GM23338 (cell line): ENCODE results near the gene LTN1. TPM values are rescaled to one million over a fixed set of nuclear protein-coding genes. Genes with fewer than 3 reads are reported as not detected.
"Not testable (repeated sequence)": the region's sequence is repeated elsewhere in the genome, so short reads cannot be mapped to it uniquely, and the experiment has no call there.

Experiments used
- ATAC-seq: fragments of 200-7000 bp; cut with Tn5 transposase; 3 replicates; pipeline ENCODE4 v1.9.1; 2020
- DNase-seq: peaks from one replicate; pipeline ENCODE4 v3.0.0-alpha.2; 2015; ENCODE audit warnings: low spot score
- H2AFZ ChIP-seq: fragments of 200-600 bp; sonication (generic); 2 replicates; pipeline ENCODE4 v1.8.0; 2016; ENCODE audit warnings: antibody characterized with exemption, mild to moderate bottlenecking, moderate library complexity
- H3F3A ChIP-seq: fragments of 200-600 bp; sonication (generic); replicated peaks from 2 replicates; pipeline ENCODE4 v1.8.0; 2017; ENCODE audit warnings: antibody characterized with exemption, mixed run types, low read depth
- H3K27ac ChIP-seq: fragments of 200-600 bp; sonication (generic); 2 replicates; pipeline ENCODE4 v1.6.1; 2016; ENCODE audit warnings: low read depth
- H3K27me3 ChIP-seq: fragments of 200-600 bp; sonication (generic); 2 replicates; pipeline ENCODE4 v1.8.0; 2016; ENCODE audit warnings: mild to moderate bottlenecking, mixed run types, moderate library complexity; ENCODE audit not compliant: insufficient read depth
- H3K36me3 ChIP-seq: fragments of 200-600 bp; sonication (generic); 2 replicates; pipeline ENCODE4 v1.8.0; 2016; ENCODE audit warnings: mild to moderate bottlenecking; ENCODE audit not compliant: insufficient read depth
- H3K4me1 ChIP-seq: fragments of 200-600 bp; sonication (generic); 2 replicates; pipeline ENCODE4 v1.8.0; 2016; ENCODE audit warnings: mild to moderate bottlenecking, moderate library complexity; ENCODE audit not compliant: insufficient read depth
- H3K4me2 ChIP-seq: fragments of 200-600 bp; sonication (generic); 2 replicates; pipeline ENCODE4 v1.7.1; 2017; ENCODE audit warnings: mixed run types
- H3K4me3 ChIP-seq: fragments of 200-600 bp; sonication (generic); 2 replicates; pipeline ENCODE4 v1.6.1; 2016; ENCODE audit warnings: mixed run types
- H3K79me2 ChIP-seq: fragments of 200-600 bp; sonication (generic); replicated peaks from 2 replicates; pipeline ENCODE4 v1.8.0; 2017; ENCODE audit warnings: mild to moderate bottlenecking; ENCODE audit not compliant: insufficient read depth
- H3K9me2 ChIP-seq: fragments of 200-600 bp; sonication (generic); 2 replicates; pipeline ENCODE4 v1.8.0; 2017; ENCODE audit not compliant: insufficient read depth
- H4K20me1 ChIP-seq: fragments of 200-600 bp; sonication (generic); replicated peaks from 2 replicates; pipeline ENCODE4 v1.8.0; 2017; ENCODE audit warnings: mild to moderate bottlenecking; ENCODE audit not compliant: insufficient read depth
- H3K27ac Mint-ChIP-seq: 2 replicates; pipeline ENCODE4 v1.8.0; 2020; ENCODE audit warnings: inconsistent platforms, mild to moderate bottlenecking, moderate library complexity, mixed read lengths
- H3K27me3 Mint-ChIP-seq: 3 replicates; pipeline ENCODE4 v1.8.0; 2022; ENCODE audit warnings: low read depth, mild to moderate bottlenecking, moderate library complexity, mixed read lengths, inconsistent platforms; ENCODE audit not compliant: insufficient read depth, poor library complexity
- H3K36me3 Mint-ChIP-seq: 3 replicates; pipeline ENCODE4 v1.8.0; 2021; ENCODE audit warnings: low read depth, mild to moderate bottlenecking, inconsistent platforms, moderate library complexity, mixed read lengths
- H3K4me1 Mint-ChIP-seq: 3 replicates; pipeline ENCODE4 v1.8.0; 2020; ENCODE audit warnings: mild to moderate bottlenecking, inconsistent platforms, mixed read lengths
- H3K4me3 Mint-ChIP-seq: 3 replicates; pipeline ENCODE4 v1.8.0; 2021; ENCODE audit warnings: moderate library complexity, mild to moderate bottlenecking, inconsistent platforms, mixed read lengths
- H3K9me3 Mint-ChIP-seq: 3 replicates; pipeline ENCODE4 v1.8.0; 2020; ENCODE audit warnings: moderate library complexity, mild to moderate bottlenecking, inconsistent platforms, mixed read lengths
- CTCF ChIP-seq, 2 experiments: fragments of 200-600 bp in 1 of 2; sonication (generic) in 1 of 2; conservative IDR thresholded peaks; 2 replicates each; pipeline versions ENCODE4 v1.5.1 to v1.6.1; 2016 to 2017; ENCODE audit warnings: antibody characterized with exemption in 2 of 2, low read depth in 2 of 2, mild to moderate bottlenecking in 2 of 2, moderate library complexity in 1 of 2
- EZH2phosphoT487 ChIP-seq: fragments of 200-600 bp; sonication (generic); IDR thresholded peaks from one replicate; pipeline ENCODE4 v1.8.1; 2018; ENCODE audit warnings: antibody characterized with exemption; ENCODE audit not compliant: unreplicated experiment
- JUNB ChIP-seq: IDR thresholded peaks from one replicate; pipeline ENCODE4 v1.6.1; 2016; ENCODE audit warnings: antibody characterized with exemption; ENCODE audit not compliant: unreplicated experiment
- NANOG ChIP-seq: IDR thresholded peaks from 2 replicates; pipeline ENCODE4 v1.6.1; 2016; ENCODE audit warnings: antibody characterized with exemption, borderline replicate concordance
- POLR2AphosphoS5 ChIP-seq: IDR thresholded peaks from 2 replicates; pipeline ENCODE4 v1.6.1; 2016; ENCODE audit warnings: antibody characterized with exemption, low read depth
- ZNF114 ChIP-seq: fragments of 250-450 bp; sonication (Bioruptor Pico); IDR thresholded peaks from 2 replicates; pipeline ENCODE4 v1.5.0; 2020; ENCODE audit warnings: mild to moderate bottlenecking, moderate library complexity
- polyA plus RNA-seq: library from polyadenylated mRNA; unstranded; fragments of >200 nt; fragmentation: Nextera tagmentation; extraction: Ambion mirVana; gene quantifications from 2 replicates; pipeline ENCODE4 v1.2.1, GENCODE V29; 2016
- total RNA-seq: library from RNA; depleted of rRNA; stranded (reverse); fragments of >200 nt; shearing (Covaris generic); gene quantifications from 2 replicates; pipeline ENCODE4 v1.2.3, GENCODE V29; 2014
- TF ChIP-seq, protein P1 (sequence below): fragments of 250-450 bp; sonication (Bioruptor Pico); IDR thresholded peaks from 2 replicates; pipeline ENCODE4 v1.5.0; 2020; ENCODE audit warnings: mild to moderate bottlenecking, moderate library complexity
- TF ChIP-seq, protein P2 (sequence below): IDR thresholded peaks from one replicate; pipeline ENCODE4 v1.6.1; 2018; ENCODE audit warnings: antibody characterized with exemption; ENCODE audit not compliant: unreplicated experiment

Gene LTN1
- total and polyA plus RNA-seq, 2 experiments from 2014 or later = 11.1 to 26.1 TPM

DNA sequence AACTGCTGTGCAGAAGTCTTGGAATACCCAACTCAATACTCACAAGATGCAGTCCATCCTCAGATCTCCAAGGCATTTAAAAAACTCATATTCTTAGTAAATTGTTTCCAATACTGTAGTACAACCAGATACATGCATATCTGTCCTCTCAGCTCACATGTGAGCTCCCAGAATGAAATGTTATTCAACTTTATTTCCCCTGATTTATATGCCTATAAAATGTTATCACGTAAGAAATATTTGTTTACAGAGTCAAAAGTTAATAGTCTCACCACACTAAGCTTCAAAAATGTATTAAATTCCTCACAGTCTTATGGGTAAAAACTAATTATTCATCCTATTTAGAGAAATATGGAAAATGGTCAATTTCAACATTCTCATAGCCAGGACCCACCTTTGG lies 56.6 kb downstream of the LTN1 start (continued):
- TF ChIP-seq, protein P1, sequence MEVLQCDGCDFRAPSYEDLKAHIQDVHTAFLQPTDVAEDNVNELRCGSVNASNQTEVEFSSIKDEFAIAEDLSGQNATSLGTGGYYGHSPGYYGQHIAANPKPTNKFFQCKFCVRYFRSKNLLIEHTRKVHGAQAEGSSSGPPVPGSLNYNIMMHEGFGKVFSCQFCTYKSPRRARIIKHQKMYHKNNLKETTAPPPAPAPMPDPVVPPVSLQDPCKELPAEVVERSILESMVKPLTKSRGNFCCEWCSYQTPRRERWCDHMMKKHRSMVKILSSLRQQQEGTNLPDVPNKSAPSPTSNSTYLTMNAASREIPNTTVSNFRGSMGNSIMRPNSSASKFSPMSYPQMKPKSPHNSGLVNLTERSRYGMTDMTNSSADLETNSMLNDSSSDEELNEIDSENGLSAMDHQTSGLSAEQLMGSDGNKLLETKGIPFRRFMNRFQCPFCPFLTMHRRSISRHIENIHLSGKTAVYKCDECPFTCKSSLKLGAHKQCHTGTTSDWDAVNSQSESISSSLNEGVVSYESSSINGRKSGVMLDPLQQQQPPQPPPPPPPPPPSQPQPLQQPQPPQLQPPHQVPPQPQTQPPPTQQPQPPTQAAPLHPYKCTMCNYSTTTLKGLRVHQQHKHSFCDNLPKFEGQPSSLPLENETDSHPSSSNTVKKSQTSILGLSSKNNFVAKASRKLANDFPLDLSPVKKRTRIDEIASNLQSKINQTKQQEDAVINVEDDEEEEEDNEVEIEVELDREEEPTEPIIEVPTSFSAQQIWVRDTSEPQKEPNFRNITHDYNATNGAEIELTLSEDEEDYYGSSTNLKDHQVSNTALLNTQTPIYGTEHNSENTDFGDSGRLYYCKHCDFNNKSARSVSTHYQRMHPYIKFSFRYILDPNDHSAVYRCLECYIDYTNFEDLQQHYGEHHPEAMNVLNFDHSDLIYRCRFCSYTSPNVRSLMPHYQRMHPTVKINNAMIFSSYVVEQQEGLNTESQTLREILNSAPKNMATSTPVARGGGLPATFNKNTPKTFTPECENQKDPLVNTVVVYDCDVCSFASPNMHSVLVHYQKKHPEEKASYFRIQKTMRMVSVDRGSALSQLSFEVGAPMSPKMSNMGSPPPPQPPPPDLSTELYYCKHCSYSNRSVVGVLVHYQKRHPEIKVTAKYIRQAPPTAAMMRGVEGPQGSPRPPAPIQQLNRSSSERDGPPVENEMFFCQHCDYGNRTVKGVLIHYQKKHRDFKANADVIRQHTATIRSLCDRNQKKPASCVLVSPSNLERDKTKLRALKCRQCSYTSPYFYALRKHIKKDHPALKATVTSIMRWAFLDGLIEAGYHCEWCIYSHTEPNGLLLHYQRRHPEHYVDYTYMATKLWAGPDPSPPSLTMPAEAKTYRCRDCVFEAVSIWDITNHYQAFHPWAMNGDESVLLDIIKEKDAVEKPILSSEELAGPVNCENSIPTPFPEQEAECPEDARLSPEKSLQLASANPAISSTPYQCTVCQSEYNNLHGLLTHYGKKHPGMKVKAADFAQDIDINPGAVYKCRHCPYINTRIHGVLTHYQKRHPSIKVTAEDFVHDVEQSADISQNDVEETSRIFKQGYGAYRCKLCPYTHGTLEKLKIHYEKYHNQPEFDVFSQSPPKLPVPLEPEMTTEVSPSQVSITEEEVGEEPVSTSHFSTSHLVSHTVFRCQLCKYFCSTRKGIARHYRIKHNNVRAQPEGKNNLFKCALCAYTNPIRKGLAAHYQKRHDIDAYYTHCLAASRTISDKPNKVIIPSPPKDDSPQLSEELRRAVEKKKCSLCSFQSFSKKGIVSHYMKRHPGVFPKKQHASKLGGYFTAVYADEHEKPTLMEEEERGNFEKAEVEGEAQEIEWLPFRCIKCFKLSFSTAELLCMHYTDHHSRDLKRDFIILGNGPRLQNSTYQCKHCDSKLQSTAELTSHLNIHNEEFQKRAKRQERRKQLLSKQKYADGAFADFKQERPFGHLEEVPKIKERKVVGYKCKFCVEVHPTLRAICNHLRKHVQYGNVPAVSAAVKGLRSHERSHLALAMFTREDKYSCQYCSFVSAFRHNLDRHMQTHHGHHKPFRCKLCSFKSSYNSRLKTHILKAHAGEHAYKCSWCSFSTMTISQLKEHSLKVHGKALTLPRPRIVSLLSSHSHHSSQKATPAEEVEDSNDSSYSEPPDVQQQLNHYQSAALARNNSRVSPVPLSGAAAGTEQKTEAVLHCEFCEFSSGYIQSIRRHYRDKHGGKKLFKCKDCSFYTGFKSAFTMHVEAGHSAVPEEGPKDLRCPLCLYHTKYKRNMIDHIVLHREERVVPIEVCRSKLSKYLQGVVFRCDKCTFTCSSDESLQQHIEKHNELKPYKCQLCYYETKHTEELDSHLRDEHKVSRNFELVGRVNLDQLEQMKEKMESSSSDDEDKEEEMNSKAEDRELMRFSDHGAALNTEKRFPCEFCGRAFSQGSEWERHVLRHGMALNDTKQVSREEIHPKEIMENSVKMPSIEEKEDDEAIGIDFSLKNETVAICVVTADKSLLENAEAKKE = no peak
- TF ChIP-seq EZH2phosphoT487 = no peak

- no peaks in the 10 kb centered on the region for H3K4me1 Mint-ChIP-seq
- peaks cover 16% of the 10 kb centered on the region; the same call in 2 of the 3 replicates for H3K36me3 Mint-ChIP-seq
- no peak overlapping the region for H3K27ac Mint-ChIP-seq
- Histone ChIP-seq H3K9me2 (no peaks in the 10 kb centered on the region), H3K79me2 (no peaks in the 10 kb centered on the region), H3F3A (no peaks in the 10 kb centered on the region), H3K27ac (no peak overlapping the region), H4K20me1 (no peaks in the 10 kb centered on the region), H3K4me3 (no peak overlapping the region), H3K36me3 (peaks cover 9% of the 10 kb centered on the region), H2AFZ (no peak overlapping the region), H3K27me3 (no peaks in the 10 kb centered on the region), H3K4me1 (no peaks in the 10 kb centered on the region), H3K4me2 (no peak overlapping the region)
- H3K9me3 Mint-ChIP-seq = no peaks in the 10 kb centered on the region
- no peak for DNase-seq
- no peaks in the 10 kb centered on the region for H3K27me3 Mint-ChIP-seq
- H3K4me3 Mint-ChIP-seq = no peak overlapping the region
- no peak for TF ChIP-seq ZNF114
- no peak for TF ChIP-seq NANOG
- no peak for TF ChIP-seq EZH2phosphoT487
- TF ChIP-seq, protein P2, sequence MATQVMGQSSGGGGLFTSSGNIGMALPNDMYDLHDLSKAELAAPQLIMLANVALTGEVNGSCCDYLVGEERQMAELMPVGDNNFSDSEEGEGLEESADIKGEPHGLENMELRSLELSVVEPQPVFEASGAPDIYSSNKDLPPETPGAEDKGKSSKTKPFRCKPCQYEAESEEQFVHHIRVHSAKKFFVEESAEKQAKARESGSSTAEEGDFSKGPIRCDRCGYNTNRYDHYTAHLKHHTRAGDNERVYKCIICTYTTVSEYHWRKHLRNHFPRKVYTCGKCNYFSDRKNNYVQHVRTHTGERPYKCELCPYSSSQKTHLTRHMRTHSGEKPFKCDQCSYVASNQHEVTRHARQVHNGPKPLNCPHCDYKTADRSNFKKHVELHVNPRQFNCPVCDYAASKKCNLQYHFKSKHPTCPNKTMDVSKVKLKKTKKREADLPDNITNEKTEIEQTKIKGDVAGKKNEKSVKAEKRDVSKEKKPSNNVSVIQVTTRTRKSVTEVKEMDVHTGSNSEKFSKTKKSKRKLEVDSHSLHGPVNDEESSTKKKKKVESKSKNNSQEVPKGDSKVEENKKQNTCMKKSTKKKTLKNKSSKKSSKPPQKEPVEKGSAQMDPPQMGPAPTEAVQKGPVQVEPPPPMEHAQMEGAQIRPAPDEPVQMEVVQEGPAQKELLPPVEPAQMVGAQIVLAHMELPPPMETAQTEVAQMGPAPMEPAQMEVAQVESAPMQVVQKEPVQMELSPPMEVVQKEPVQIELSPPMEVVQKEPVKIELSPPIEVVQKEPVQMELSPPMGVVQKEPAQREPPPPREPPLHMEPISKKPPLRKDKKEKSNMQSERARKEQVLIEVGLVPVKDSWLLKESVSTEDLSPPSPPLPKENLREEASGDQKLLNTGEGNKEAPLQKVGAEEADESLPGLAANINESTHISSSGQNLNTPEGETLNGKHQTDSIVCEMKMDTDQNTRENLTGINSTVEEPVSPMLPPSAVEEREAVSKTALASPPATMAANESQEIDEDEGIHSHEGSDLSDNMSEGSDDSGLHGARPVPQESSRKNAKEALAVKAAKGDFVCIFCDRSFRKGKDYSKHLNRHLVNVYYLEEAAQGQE = no peak
- no peak for TF ChIP-seq JUNB
- TF ChIP-seq POLR2AphosphoS5 = no peak
- TF ChIP-seq CTCF (conservative IDR thresholded peaks at IDR 0.05; ENCODE audit: low read depth in 2 of 2) = no peak
- no peak for ATAC-seq
These were observed 60.0 kb downstream of the LTN1 start for GRCh38 chr21:28932717-28933116.

- H3K9me2 ChIP-seq, H3K36me3 ChIP-seq, H3K9me3 Mint-ChIP-seq, H3K79me2 ChIP-seq, DNase-seq, H3K4me3 Mint-ChIP-seq, H3K4me1 Mint-ChIP-seq, H2AFZ ChIP-seq, H3K4me3 ChIP-seq, ATAC-seq, H3K4me2 ChIP-seq, H4K20me1 ChIP-seq, H3K27me3 Mint-ChIP-seq, H3K4me1 ChIP-seq, H3F3A ChIP-seq, H3K27me3 ChIP-seq, H3K27ac Mint-ChIP-seq, H3K27ac ChIP-seq: not testable (repeated sequence)
- peaks cover 14% of the 10 kb centered on the region; the same call in 2 of the 3 replicates for H3K36me3 Mint-ChIP-seq
These were observed 60.8 kb downstream of the LTN1 start for GRCh38 chr21:28931708-28932372.
